ENCODE measurements around the gene GJB1.

DNA sequence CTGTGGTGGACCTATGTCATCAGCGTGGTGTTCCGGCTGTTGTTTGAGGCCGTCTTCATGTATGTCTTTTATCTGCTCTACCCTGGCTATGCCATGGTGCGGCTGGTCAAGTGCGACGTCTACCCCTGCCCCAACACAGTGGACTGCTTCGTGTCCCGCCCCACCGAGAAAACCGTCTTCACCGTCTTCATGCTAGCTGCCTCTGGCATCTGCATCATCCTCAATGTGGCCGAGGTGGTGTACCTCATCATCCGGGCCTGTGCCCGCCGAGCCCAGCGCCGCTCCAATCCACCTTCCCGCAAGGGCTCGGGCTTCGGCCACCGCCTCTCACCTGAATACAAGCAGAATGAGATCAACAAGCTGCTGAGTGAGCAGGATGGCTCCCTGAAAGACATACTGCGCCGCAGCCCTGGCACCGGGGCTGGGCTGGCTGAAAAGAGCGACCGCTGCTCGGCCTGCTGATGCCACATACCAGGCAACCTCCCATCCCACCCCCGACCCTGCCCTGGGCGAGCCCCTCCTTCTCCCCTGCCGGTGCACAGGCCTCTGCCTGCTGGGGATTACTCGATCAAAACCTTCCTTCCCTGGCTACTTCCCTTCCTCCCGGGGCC lies 1.2 kb downstream of the GJB1 start:
- TF ChIP-seq, protein P1, sequence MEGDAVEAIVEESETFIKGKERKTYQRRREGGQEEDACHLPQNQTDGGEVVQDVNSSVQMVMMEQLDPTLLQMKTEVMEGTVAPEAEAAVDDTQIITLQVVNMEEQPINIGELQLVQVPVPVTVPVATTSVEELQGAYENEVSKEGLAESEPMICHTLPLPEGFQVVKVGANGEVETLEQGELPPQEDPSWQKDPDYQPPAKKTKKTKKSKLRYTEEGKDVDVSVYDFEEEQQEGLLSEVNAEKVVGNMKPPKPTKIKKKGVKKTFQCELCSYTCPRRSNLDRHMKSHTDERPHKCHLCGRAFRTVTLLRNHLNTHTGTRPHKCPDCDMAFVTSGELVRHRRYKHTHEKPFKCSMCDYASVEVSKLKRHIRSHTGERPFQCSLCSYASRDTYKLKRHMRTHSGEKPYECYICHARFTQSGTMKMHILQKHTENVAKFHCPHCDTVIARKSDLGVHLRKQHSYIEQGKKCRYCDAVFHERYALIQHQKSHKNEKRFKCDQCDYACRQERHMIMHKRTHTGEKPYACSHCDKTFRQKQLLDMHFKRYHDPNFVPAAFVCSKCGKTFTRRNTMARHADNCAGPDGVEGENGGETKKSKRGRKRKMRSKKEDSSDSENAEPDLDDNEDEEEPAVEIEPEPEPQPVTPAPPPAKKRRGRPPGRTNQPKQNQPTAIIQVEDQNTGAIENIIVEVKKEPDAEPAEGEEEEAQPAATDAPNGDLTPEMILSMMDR (conservative IDR thresholded peaks at IDR 0.05 in 1 of 2, IDR thresholded peaks at IDR 0.05 in 1 of 2; ENCODE audit: low read depth in 1 of 2, low read length in 2 of 2): no peak
- TF ChIP-seq EZH2 (IDR thresholded peaks at IDR 0.05; ENCODE audit: low read length, missing control alignments): no peak

All from fibroblast of lung (primary cell).